ENCODE results near the gene TEF. TPM values are rescaled to one million over a fixed set of nuclear protein-coding genes. Genes with fewer than 3 reads are reported as not detected.

TEF gene
- polyA plus RNA-seq, 1 experiment = 28.7 TPM

- TF ChIP-seq, protein P1, sequence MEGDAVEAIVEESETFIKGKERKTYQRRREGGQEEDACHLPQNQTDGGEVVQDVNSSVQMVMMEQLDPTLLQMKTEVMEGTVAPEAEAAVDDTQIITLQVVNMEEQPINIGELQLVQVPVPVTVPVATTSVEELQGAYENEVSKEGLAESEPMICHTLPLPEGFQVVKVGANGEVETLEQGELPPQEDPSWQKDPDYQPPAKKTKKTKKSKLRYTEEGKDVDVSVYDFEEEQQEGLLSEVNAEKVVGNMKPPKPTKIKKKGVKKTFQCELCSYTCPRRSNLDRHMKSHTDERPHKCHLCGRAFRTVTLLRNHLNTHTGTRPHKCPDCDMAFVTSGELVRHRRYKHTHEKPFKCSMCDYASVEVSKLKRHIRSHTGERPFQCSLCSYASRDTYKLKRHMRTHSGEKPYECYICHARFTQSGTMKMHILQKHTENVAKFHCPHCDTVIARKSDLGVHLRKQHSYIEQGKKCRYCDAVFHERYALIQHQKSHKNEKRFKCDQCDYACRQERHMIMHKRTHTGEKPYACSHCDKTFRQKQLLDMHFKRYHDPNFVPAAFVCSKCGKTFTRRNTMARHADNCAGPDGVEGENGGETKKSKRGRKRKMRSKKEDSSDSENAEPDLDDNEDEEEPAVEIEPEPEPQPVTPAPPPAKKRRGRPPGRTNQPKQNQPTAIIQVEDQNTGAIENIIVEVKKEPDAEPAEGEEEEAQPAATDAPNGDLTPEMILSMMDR (IDR thresholded peaks at IDR 0.05; ENCODE audit: insufficient read depth, low read depth, low read length) = peak; percentile 57
- DNase-seq (ENCODE audit: low read depth) = peak; percentile 71
- peak overlapping the region; percentile 19 for H3K4me3 ChIP-seq (ENCODE audit: low read depth, low read length)
- CTCF ChIA-PET = interaction anchor here (1.0 to 1.7 kb wide), 4 partner anchors 8 to 45 kb away, joined by 3 to 4 read pairs (median 4); partner anchors contain the start of gene TEF
- POLR2A ChIA-PET = no interaction called here
- H3K36me3 ChIP-seq (ENCODE audit: control insufficient read depth, insufficient read depth, low read length) = no peaks in the 10 kb centered on the region
- no peaks in the 10 kb centered on the region for H3K27me3 ChIP-seq (ENCODE audit: control insufficient read depth, insufficient read depth, low read length)
Measured at GRCh38 chr22:41367039-41367679, 14.6 kb upstream of the TEF start.

DNA sequence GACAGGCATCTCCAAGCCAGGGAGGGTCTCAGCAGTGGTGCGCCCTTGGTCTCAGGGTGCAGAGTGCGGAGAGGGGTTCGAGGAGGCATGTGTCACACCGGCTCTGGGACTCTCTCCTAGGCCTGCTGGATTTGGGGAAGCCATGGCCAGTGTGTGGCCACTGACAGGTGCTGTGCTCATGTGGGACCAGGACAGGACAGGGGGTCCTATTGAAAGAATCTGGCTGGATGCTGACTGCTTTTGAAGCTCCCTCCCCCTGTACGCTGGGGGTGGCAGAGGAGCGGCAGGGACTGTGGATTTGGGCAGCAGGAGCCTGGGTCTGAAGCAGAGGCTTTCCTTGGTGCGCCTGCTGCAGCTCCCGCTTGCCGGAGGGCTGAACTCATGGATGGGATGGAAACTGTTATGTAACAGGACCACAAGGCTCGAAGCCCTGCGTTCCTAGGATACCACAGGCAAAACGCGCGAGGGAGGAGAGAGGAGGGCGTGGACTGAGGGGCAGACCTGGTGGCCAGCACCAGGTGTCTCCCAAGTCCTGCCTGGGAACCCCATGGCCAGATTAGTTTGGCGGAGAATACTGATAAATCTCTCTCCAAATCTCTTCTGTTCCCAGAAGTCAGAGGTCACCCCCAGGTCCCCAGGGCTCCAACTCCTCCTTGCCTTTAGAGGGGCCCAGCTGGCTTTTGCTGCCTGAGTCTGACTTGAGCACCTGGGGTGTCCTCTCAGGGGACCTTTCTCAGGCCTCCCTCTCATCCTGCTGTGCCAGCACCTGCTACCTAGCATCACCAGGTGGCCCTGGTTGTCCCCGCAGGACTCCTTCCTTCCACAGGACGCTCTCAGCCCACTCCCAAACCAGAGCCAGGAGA lies 13.8 kb upstream of the TEF start:
- TF ChIP-seq, protein P1 (IDR thresholded peaks at IDR 0.05; ENCODE audit: insufficient read depth, low read depth, low read length) = no peak
- H3K4me3 ChIP-seq (ENCODE audit: low read depth, low read length) = peak overlapping the region; percentile 19
- ChIA-PET POLR2A (no interaction called here), CTCF (interaction anchor here (1.1 to 1.7 kb wide), 3 partner anchors 10 to 44 kb away, joined by 3 to 4 read pairs (median 4); partner anchors contain the start of gene TEF)
- no peaks in the 10 kb centered on the region for H3K36me3 ChIP-seq (ENCODE audit: control insufficient read depth, insufficient read depth, low read length)
- H3K27me3 ChIP-seq (ENCODE audit: control insufficient read depth, insufficient read depth, low read length) = no peaks in the 10 kb centered on the region
- DNase-seq (ENCODE audit: low read depth) = peak; percentile 31

- Histone ChIP-seq H3K4me3 (ENCODE audit: low read depth, low read length) (no peak overlapping the region), H3K27me3 (ENCODE audit: control insufficient read depth, insufficient read depth, low read length) (no peaks in the 10 kb centered on the region), H3K36me3 (ENCODE audit: control insufficient read depth, insufficient read depth, low read length) (no peaks in the 10 kb centered on the region)
- CTCF ChIA-PET = interaction anchor here (0.7 to 1.3 kb wide), 2 partner anchors 9 to 35 kb away, joined by 3 read pairs; no protein-coding TSS in a partner anchor
- TF ChIP-seq, protein P1 (IDR thresholded peaks at IDR 0.05; ENCODE audit: insufficient read depth, low read depth, low read length) = no peak
- POLR2A ChIA-PET = no interaction called here
- no peak for DNase-seq (ENCODE audit: low read depth)
Measured at GRCh38 chr22:41368543-41369423, 13.0 kb upstream of the TEF start.

DNA sequence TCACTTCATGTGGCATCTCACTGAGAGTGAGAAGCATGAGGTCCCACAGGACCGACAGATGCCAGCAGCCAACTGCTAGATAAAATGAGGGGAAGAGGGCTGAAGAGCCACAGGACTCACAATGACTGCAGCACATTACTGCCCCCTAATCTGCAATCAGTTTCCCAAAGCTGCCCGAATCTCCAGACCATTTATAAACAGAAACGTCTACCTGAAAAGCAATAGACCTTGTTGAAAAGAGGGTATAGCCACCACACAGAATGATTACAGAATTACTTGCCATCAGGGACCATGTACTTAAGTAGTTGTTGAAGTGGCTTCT lies 12.4 kb upstream of the TEF start:
- DNase-seq (ENCODE audit: low read depth) = no peak

More for the DNA sequence above, 12.4 kb upstream of the TEF start:
- ChIA-PET POLR2A (no interaction called here), CTCF (interaction anchor here (0.7 to 1.3 kb wide), 2 partner anchors 9 to 34 kb away, joined by 3 read pairs; no protein-coding TSS in a partner anchor)
- H3K27me3 ChIP-seq (ENCODE audit: control insufficient read depth, insufficient read depth, low read length) = no peaks in the 10 kb centered on the region
- no peak overlapping the region for H3K4me3 ChIP-seq (ENCODE audit: low read depth, low read length)
- TF ChIP-seq, protein P1 (IDR thresholded peaks at IDR 0.05; ENCODE audit: insufficient read depth, low read depth, low read length) = no peak
- H3K36me3 ChIP-seq (ENCODE audit: control insufficient read depth, insufficient read depth, low read length) = no peaks in the 10 kb centered on the region

Data from BJ (cell line).